SK-N-SH (cell line): Measurements from ENCODE around the gene CXCR5. TPM values are rescaled to one million over a fixed set of nuclear protein-coding genes. Genes with fewer than 3 reads are reported as not detected.

Experiments
- CTCF ChIA-PET: fragments of 300-600, 350-600 bp; formaldehyde crosslinking; extraction: SDS; loops from one replicate; lab custom pipeline; 2021; lab: Yijun Ruan, JAX
- POLR2A ChIA-PET: fragments of 350-600 bp; sonication (Branson Sonifier 250); formaldehyde crosslinking; extraction: SDS; loops from one replicate; lab custom pipeline; 2020; ENCODE audit warnings: antibody characterized with exemption, inconsistent platforms; lab: Yijun Ruan, JAX
- DNase-seq: peaks from one replicate; pipeline ENCODE4 v3.0.0; 2012
- H2AFZ ChIP-seq: fragments of 200-600 bp; sonication (generic); 2 replicates; pipeline ENCODE4 v1.8.1; 2016; ENCODE audit warnings: antibody characterized with exemption, mild to moderate bottlenecking, low read depth
- H3F3A ChIP-seq: fragments of 200-600 bp; sonication (generic); replicated peaks from 2 replicates; pipeline ENCODE3; 2016; ENCODE audit warnings: antibody characterized with exemption, mild to moderate bottlenecking; ENCODE audit not compliant: insufficient read depth
- H3K27ac ChIP-seq, 2 experiments: fragments of 200-500 bp in 1 of 2; fragments of 200-600 bp in 1 of 2; sonication (Bioruptor generic) in 1 of 2; sonication (generic), shearing (Covaris generic) in 1 of 2; 2 replicates each; pipeline versions ENCODE4 v1.5.1 to v1.6.1; 2014 to 2016; ENCODE audit warnings: low read depth in 2 of 2, inconsistent platforms in 1 of 2, low read length in 1 of 2, mild to moderate bottlenecking in 1 of 2, mixed read lengths in 1 of 2
- H3K27me3 ChIP-seq: fragments of 200-600 bp; sonication (generic), shearing (Covaris generic); 2 replicates; pipeline ENCODE4 v1.6.1; 2016; ENCODE audit warnings: mixed run types; ENCODE audit not compliant: insufficient read depth
- H3K36me3 ChIP-seq, 2 experiments: fragments of 200-500 bp in 1 of 2; fragments of 200-600 bp in 1 of 2; sonication (Bioruptor generic) in 1 of 2; sonication (generic) in 1 of 2; replicated peaks in 1 of 2; 2 replicates each; pipeline versions ENCODE3 to v1.5.1; 2014 to 2016; ENCODE audit warnings: low read length in 1 of 2, mild to moderate bottlenecking in 1 of 2; ENCODE audit not compliant: insufficient read depth in 2 of 2, control insufficient read depth in 1 of 2
- H3K4me1 ChIP-seq, 2 experiments: fragments of 200-500 bp in 1 of 2; fragments of 200-600 bp in 1 of 2; sonication (Bioruptor generic) in 1 of 2; sonication (generic), shearing (Covaris generic) in 1 of 2; 2 replicates each; pipeline versions ENCODE4 v1.5.1 to v1.6.1; 2014 to 2016; ENCODE audit warnings: low read depth in 1 of 2, low read length in 1 of 2, mixed run types in 1 of 2; ENCODE audit not compliant: insufficient read depth in 2 of 2, control insufficient read depth in 1 of 2
- H3K4me2 ChIP-seq: fragments of 200-600 bp; sonication (generic), shearing (Covaris generic); 2 replicates; pipeline ENCODE4 v1.6.1; 2017; ENCODE audit warnings: mixed run types
- H3K4me3 ChIP-seq, 2 experiments: fragments of 200-500 bp in 1 of 2; fragments of 200-600 bp in 1 of 2; sonication (Bioruptor generic) in 1 of 2; sonication (generic), shearing (Covaris generic) in 1 of 2; 2 replicates each; pipeline versions ENCODE4 v1.5.1 to v1.8.1; 2014 to 2016; ENCODE audit warnings: low read depth in 2 of 2, inconsistent platforms in 1 of 2, low read length in 1 of 2, mild to moderate bottlenecking in 1 of 2, mixed read lengths in 1 of 2, moderate library complexity in 1 of 2
- H3K79me2 ChIP-seq: fragments of 200-600 bp; sonication (generic); 2 replicates; pipeline ENCODE4 v1.8.1; 2017; ENCODE audit warnings: mild to moderate bottlenecking; ENCODE audit not compliant: insufficient read depth
- H3K9ac ChIP-seq: fragments of 200-600 bp; sonication (generic); 2 replicates; pipeline ENCODE4 v1.6.1; 2017; ENCODE audit warnings: mixed run types
- H3K9me2 ChIP-seq: fragments of 200-600 bp; sonication (generic); 2 replicates; pipeline ENCODE4 v1.6.1; 2017; ENCODE audit warnings: mixed run types
- H3K9me3 ChIP-seq: fragments of 200-600 bp; sonication (generic); 2 replicates; pipeline ENCODE4 v1.6.1; 2017; ENCODE audit warnings: mixed run types, mild to moderate bottlenecking, moderate library complexity
- H4K20me1 ChIP-seq: fragments of 200-600 bp; sonication (generic); 2 replicates; pipeline ENCODE4 v1.6.1; 2017; ENCODE audit warnings: mild to moderate bottlenecking, mixed run types; ENCODE audit not compliant: insufficient read depth
- ELF1 ChIP-seq: IDR thresholded peaks from 2 replicates; pipeline ENCODE4 v1.4.0; 2012
- EP300 ChIP-seq, 2 experiments: IDR thresholded peaks; 2 replicates each; pipeline versions ENCODE4 v1.4.0 to v1.6.1; 2012; ENCODE audit warnings: borderline replicate concordance in 1 of 2, low read depth in 1 of 2, low read length in 1 of 2
- GATA2 ChIP-seq: sonication (generic); formaldehyde crosslinking; IDR thresholded peaks from 2 replicates; pipeline ENCODE4 v1.5.0; 2020; ENCODE audit warnings: mild to moderate bottlenecking, missing genetic modification reagents
- MEF2A ChIP-seq: IDR thresholded peaks from 2 replicates; pipeline ENCODE4 v1.4.0; 2012; ENCODE audit warnings: low read depth, borderline replicate concordance
- NFIC ChIP-seq: IDR thresholded peaks from 2 replicates; pipeline ENCODE4 v1.4.0; 2012; ENCODE audit warnings: borderline replicate concordance
- NRF1 ChIP-seq: IDR thresholded peaks from 2 replicates; pipeline ENCODE4 v1.6.1; 2012; ENCODE audit warnings: low read depth, mild to moderate bottlenecking, low read length
- POLR2AphosphoS5 ChIP-seq: IDR thresholded peaks from 2 replicates; pipeline ENCODE4 v1.6.1; 2012; ENCODE audit warnings: low read depth, low read length
- RAD21 ChIP-seq: IDR thresholded peaks from 2 replicates; pipeline ENCODE4 v1.6.1; 2012; ENCODE audit warnings: mild to moderate bottlenecking, low read length
- RCOR1 ChIP-seq: fragments of 150-350 bp; IDR thresholded peaks from 2 replicates; pipeline ENCODE4 v1.6.1; 2017; ENCODE audit warnings: antibody characterized with exemption, low read length
- RFX5 ChIP-seq: IDR thresholded peaks from 2 replicates; pipeline ENCODE4 v1.6.1; 2012; ENCODE audit warnings: mild to moderate bottlenecking, improper control_type of control experiment, low read length
- SIN3A ChIP-seq: IDR thresholded peaks from 2 replicates; pipeline ENCODE4 v1.6.1; 2012; ENCODE audit warnings: low read depth, mild to moderate bottlenecking, low read length, moderate library complexity, borderline replicate concordance
- WGBS: methylation state at CpG from one replicate; pipeline ENCODE4 v1.1.6; 2017; ENCODE audit warnings: low lambda C conversion rate; 5-methylcytosine and 5-hydroxymethylcytosine counted together
- polyA plus RNA-seq, 3 experiments: library from polyadenylated mRNA; depleted of rRNA; stranded (reverse); fragments of >200 nt; gene quantifications; 2 replicates each; pipeline ENCODE4 v1.2.3, GENCODE V29; 2012
- TF ChIP-seq, protein P1 (sequence below): fragments of 200-600 bp; sonication (generic); IDR thresholded peaks from 2 replicates; pipeline ENCODE4 v1.6.1; 2017; ENCODE audit warnings: antibody characterized with exemption, mild to moderate bottlenecking, moderate library complexity
- TF ChIP-seq, protein P2 (sequence below): IDR thresholded peaks from 2 replicates; pipeline ENCODE4 v1.4.0; 2012; ENCODE audit warnings: low read depth, borderline replicate concordance
- TF ChIP-seq, protein P3 (sequence below): IDR thresholded peaks from 2 replicates; pipeline ENCODE4 v1.6.1; 2012; ENCODE audit warnings: mild to moderate bottlenecking, low read depth, low read length, moderate library complexity
- TF ChIP-seq, protein P4 (sequence below): fragments of 150-350 bp; IDR thresholded peaks from 2 replicates; pipeline ENCODE4 v1.6.1; 2016; ENCODE audit warnings: mild to moderate bottlenecking, low read depth, low read length
- TF ChIP-seq, protein P5 (sequence below): IDR thresholded peaks from 2 replicates; pipeline ENCODE4 v1.4.0; 2012; ENCODE audit warnings: low read depth, borderline replicate concordance

CXCR5 gene
- polyA plus RNA-seq, 1 of the 3 experiments (the other 2 are of a cell fraction) = 0.02 TPM

DNA sequence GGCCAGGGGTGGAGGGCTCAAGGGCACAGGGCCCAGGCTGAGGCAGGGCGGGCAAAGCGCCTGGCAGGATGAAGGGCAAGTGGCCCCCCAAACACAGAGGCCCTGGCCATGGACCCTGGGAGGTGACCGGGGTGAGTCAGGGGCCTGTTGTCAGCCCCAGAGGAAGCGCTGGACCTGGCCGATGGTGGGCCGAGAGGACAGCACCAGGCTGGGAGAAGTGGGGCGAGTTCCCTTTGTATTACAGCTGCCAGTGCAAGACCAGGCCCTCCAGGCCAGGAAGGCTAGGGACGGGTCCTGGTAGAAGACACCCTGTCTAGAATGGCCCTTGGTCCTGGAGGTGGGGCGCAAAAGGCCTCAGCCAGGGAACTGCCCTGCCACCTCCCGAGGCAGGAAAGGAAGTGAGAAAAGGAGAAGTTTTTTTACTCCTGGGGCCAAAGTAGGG, 12.8 kb downstream of the CXCR5 start:
- Histone ChIP-seq H4K20me1 (peaks cover 19% of the 10 kb centered on the region), H3K79me2 (peaks cover 11% of the 10 kb centered on the region), H3F3A (no peaks in the 10 kb centered on the region), H3K4me1 (no peaks in the 10 kb centered on the region; a peak in 1 of 4 replicates), H3K27me3 (no peaks in the 10 kb centered on the region), H3K9me3 (no peaks in the 10 kb centered on the region), H3K27ac (no peak overlapping the region), H3K4me2 (no peak overlapping the region), H3K9me2 (no peaks in the 10 kb centered on the region), H2AFZ (no peak overlapping the region), H3K9ac (no peak overlapping the region), H3K4me3 (no peak overlapping the region), H3K36me3 (peaks cover 7 to 31% of the 10 kb centered on the region in 2 experiments)
- TF ChIP-seq, protein P1, sequence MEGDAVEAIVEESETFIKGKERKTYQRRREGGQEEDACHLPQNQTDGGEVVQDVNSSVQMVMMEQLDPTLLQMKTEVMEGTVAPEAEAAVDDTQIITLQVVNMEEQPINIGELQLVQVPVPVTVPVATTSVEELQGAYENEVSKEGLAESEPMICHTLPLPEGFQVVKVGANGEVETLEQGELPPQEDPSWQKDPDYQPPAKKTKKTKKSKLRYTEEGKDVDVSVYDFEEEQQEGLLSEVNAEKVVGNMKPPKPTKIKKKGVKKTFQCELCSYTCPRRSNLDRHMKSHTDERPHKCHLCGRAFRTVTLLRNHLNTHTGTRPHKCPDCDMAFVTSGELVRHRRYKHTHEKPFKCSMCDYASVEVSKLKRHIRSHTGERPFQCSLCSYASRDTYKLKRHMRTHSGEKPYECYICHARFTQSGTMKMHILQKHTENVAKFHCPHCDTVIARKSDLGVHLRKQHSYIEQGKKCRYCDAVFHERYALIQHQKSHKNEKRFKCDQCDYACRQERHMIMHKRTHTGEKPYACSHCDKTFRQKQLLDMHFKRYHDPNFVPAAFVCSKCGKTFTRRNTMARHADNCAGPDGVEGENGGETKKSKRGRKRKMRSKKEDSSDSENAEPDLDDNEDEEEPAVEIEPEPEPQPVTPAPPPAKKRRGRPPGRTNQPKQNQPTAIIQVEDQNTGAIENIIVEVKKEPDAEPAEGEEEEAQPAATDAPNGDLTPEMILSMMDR = no peak
- TF ChIP-seq MEF2A = no peak
- TF ChIP-seq GATA2 (CRISPR knock-in tag) = no peak
- TF ChIP-seq ELF1 = no peak
- no peak for TF ChIP-seq RFX5
- no peak for TF ChIP-seq NRF1
- no peak for TF ChIP-seq NFIC
- TF ChIP-seq, protein P2, sequence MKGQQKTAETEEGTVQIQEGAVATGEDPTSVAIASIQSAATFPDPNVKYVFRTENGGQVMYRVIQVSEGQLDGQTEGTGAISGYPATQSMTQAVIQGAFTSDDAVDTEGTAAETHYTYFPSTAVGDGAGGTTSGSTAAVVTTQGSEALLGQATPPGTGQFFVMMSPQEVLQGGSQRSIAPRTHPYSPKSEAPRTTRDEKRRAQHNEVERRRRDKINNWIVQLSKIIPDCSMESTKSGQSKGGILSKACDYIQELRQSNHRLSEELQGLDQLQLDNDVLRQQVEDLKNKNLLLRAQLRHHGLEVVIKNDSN = no peak
- TF ChIP-seq POLR2AphosphoS5 = no peak
- no peak for TF ChIP-seq RAD21
- TF ChIP-seq, protein P3, sequence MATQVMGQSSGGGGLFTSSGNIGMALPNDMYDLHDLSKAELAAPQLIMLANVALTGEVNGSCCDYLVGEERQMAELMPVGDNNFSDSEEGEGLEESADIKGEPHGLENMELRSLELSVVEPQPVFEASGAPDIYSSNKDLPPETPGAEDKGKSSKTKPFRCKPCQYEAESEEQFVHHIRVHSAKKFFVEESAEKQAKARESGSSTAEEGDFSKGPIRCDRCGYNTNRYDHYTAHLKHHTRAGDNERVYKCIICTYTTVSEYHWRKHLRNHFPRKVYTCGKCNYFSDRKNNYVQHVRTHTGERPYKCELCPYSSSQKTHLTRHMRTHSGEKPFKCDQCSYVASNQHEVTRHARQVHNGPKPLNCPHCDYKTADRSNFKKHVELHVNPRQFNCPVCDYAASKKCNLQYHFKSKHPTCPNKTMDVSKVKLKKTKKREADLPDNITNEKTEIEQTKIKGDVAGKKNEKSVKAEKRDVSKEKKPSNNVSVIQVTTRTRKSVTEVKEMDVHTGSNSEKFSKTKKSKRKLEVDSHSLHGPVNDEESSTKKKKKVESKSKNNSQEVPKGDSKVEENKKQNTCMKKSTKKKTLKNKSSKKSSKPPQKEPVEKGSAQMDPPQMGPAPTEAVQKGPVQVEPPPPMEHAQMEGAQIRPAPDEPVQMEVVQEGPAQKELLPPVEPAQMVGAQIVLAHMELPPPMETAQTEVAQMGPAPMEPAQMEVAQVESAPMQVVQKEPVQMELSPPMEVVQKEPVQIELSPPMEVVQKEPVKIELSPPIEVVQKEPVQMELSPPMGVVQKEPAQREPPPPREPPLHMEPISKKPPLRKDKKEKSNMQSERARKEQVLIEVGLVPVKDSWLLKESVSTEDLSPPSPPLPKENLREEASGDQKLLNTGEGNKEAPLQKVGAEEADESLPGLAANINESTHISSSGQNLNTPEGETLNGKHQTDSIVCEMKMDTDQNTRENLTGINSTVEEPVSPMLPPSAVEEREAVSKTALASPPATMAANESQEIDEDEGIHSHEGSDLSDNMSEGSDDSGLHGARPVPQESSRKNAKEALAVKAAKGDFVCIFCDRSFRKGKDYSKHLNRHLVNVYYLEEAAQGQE = no peak
- TF ChIP-seq RCOR1 = no peak
- TF ChIP-seq SIN3A = no peak
- no peak for TF ChIP-seq EP300 (IDR thresholded peaks at IDR 0.05; ENCODE audit: borderline replicate concordance in 1 of 2, low read depth in 1 of 2, low read length in 1 of 2)
- TF ChIP-seq, protein P4, sequence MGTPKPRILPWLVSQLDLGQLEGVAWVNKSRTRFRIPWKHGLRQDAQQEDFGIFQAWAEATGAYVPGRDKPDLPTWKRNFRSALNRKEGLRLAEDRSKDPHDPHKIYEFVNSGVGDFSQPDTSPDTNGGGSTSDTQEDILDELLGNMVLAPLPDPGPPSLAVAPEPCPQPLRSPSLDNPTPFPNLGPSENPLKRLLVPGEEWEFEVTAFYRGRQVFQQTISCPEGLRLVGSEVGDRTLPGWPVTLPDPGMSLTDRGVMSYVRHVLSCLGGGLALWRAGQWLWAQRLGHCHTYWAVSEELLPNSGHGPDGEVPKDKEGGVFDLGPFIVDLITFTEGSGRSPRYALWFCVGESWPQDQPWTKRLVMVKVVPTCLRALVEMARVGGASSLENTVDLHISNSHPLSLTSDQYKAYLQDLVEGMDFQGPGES = no peak
- TF ChIP-seq, protein P5, sequence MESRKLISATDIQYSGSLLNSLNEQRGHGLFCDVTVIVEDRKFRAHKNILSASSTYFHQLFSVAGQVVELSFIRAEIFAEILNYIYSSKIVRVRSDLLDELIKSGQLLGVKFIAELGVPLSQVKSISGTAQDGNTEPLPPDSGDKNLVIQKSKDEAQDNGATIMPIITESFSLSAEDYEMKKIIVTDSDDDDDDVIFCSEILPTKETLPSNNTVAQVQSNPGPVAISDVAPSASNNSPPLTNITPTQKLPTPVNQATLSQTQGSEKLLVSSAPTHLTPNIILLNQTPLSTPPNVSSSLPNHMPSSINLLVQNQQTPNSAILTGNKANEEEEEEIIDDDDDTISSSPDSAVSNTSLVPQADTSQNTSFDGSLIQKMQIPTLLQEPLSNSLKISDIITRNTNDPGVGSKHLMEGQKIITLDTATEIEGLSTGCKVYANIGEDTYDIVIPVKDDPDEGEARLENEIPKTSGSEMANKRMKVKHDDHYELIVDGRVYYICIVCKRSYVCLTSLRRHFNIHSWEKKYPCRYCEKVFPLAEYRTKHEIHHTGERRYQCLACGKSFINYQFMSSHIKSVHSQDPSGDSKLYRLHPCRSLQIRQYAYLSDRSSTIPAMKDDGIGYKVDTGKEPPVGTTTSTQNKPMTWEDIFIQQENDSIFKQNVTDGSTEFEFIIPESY = no peak
- no peak for DNase-seq
- 89% methylated on average over 9 of the region's 10 CpGs for WGBS
- POLR2A ChIA-PET = no interaction called here
- CTCF ChIA-PET = interaction anchor here (1.3 to 2.9 kb wide), 2 partner anchors 33 to 43 kb away, joined by 4 to 24 read pairs; no protein-coding TSS in a partner anchor
